Ovary (tissue), 9 donors: Measurements from ENCODE around the gene FGD4. TPM values are rescaled to one million over a fixed set of nuclear protein-coding genes. Genes with fewer than 3 reads are reported as not detected.

Experiments used
- DNase-seq, 5 donors: peaks; one replicate each; pipeline ENCODE4 v3.0.0-alpha.2; 2019 to 2020
- H3K27ac ChIP-seq, 2 donors: fragments of 200-600 bp; one replicate each; pipeline versions ENCODE4 v1.5.1 to v1.8.0; 2019 to 2022
- H3K27me3 ChIP-seq: fragments of 200-600 bp; one replicate; pipeline ENCODE4 v1.8.0; 2022
- H3K36me3 ChIP-seq: fragments of 200-600 bp; sonication (generic); one replicate; pipeline ENCODE4 v1.5.1; 2019
- H3K4me1 ChIP-seq: one replicate; pipeline ENCODE4 v1.8.1; 2013; ENCODE audit warnings: mild to moderate bottlenecking, moderate library complexity; ENCODE audit not compliant: insufficient read depth
- H3K4me3 ChIP-seq: fragments of 200-600 bp; sonication (generic); one replicate; pipeline ENCODE4 v1.5.1; 2017
- H3K9me3 ChIP-seq, 2 donors: fragments of 200-600 bp in 1 of 2; sonication (generic) in 1 of 2; one replicate each; pipeline versions ENCODE4 v1.5.1 to v1.8.1; 2013 to 2019; ENCODE audit warnings: mild to moderate bottlenecking in 1 of 2, moderate library complexity in 1 of 2
- CTCF ChIP-seq, 3 donors: fragments of 450-650 bp in 2 of 3; fragments of 200-600 bp in 1 of 3; IDR thresholded peaks; one replicate each; pipeline versions ENCODE4 v1.5.1 to v1.8.0; 2016 to 2022; ENCODE audit warnings: antibody characterized with exemption in 3 of 3, mild to moderate bottlenecking in 1 of 3
- EP300 ChIP-seq: sonication (generic); formaldehyde crosslinking; IDR thresholded peaks from one replicate; pipeline ENCODE4 v1.6.1; 2017; ENCODE audit warnings: antibody characterized with exemption
- POLR2A ChIP-seq: fragments of 450-650 bp; IDR thresholded peaks from one replicate; pipeline ENCODE4 v1.6.1; 2017; ENCODE audit warnings: antibody characterized with exemption, mild to moderate bottlenecking, moderate library complexity
- WGBS, 3 donors: extraction: QIAGEN DNeasy Blood & Tissue Kit in 1 of 3; methylation state at CpG; one replicate each; pipeline versions ENCODE4 v1.1.5 to v1.1.7; 2013 to 2017; 5-methylcytosine and 5-hydroxymethylcytosine counted together
- intact Hi-C, 4 donors: fragments of 100-400 bp; cut with DNase I; formaldehyde crosslinking; loops; one replicate each; pipeline versions ENCODE4 v1.11.0 to v1.15.1; 2022 to 2023
- polyA plus RNA-seq, 2 donors: library from polyadenylated mRNA; stranded (reverse); fragments of 200-250 nt in 1 of 2; fragments of 350-450 nt in 1 of 2; fragmentation: Illumina TruSeq in 1 of 2; extraction: RNeasy Lipid Tissue Mini Kit (QIAGEN cat#74804) in 1 of 2; gene quantifications; one replicate each; pipeline ENCODE4 v1.2.3, GENCODE V29; 2013 to 2014
- total RNA-seq, 7 donors: library from RNA; depleted of rRNA in 2 of 7; stranded (reverse); fragments of >200 nt in 2 of 7; fragmentation: NEBNext Ultra II Directional in 3 of 7; extraction: Animal tissue kit (Norgen Biotek cat#: 25700) in 3 of 7; gene quantifications; one replicate each; pipeline versions ENCODE4 v1.1.0 to v1.2.4, GENCODE V29; 2016 to 2023
- donor health status: DM: no; HTN: no; CAD: no; lungs with moderate emphysema.
- donor health status: DM: no; HTN: no; CAD: no.
- donor health status: Bipolar disorder and iron deficiency.
- donor health status: DM: yes; HTN: yes; CAD: no.
- donor health status: DM: no; HTN: no; CAD: no.
- donor health status: DM: yes; HTN: yes; CAD: no.

FGD4 gene
- total and polyA plus RNA-seq, 9 donors = 14.6 to 85.0 (median 51.6) TPM

- Histone ChIP-seq H3K27ac (no peak overlapping the region), H3K27me3 (no peaks in the 10 kb centered on the region), H3K36me3 (no peaks in the 10 kb centered on the region), H3K9me3 (no peaks in the 10 kb centered on the region), H3K4me3 (no peak overlapping the region), H3K4me1 (no peaks in the 10 kb centered on the region)
- intact Hi-C loops = no loop called here
- TF ChIP-seq EP300 (no peak), CTCF (IDR thresholded peaks at IDR 0.05) (no peak), POLR2A (no peak)
- DNase-seq = no peak
- 96 to 98% (median 97%) methylated on average over 3 of the region's 3 CpGs for WGBS, 3 donors
Observed at GRCh38 chr12:32407795-32408194, 8.4 kb downstream of the FGD4 start.

- Histone ChIP-seq H3K4me3 (no peak overlapping the region), H3K27ac (no peak overlapping the region), H3K36me3 (no peaks in the 10 kb centered on the region), H3K9me3 (no peaks in the 10 kb centered on the region), H3K27me3 (no peaks in the 10 kb centered on the region), H3K4me1 (no peaks in the 10 kb centered on the region)
- DNase-seq = no peak
- WGBS, 3 donors = 46 to 53% (median 49%) methylated on average over 3 of the region's 3 CpGs
- intact Hi-C loops = no loop called here
- TF ChIP-seq EP300 (no peak), CTCF (IDR thresholded peaks at IDR 0.05) (no peak), POLR2A (no peak)
Observed at GRCh38 chr12:32413412-32413811, 14.1 kb downstream of the FGD4 start.

GRCh38 chr12:32418221-32418620 lies 18.9 kb downstream of the FGD4 start:
- no peak for DNase-seq
- Histone ChIP-seq H3K9me3 (no peaks in the 10 kb centered on the region), H3K36me3 (no peaks in the 10 kb centered on the region), H3K27me3 (no peaks in the 10 kb centered on the region), H3K27ac (no peak overlapping the region), H3K4me3 (no peak overlapping the region), H3K4me1 (peaks cover 6% of the 10 kb centered on the region)
- WGBS, 3 donors = 96 to 99% (median 98%) methylated on average over 5 of the region's 5 CpGs
- TF ChIP-seq CTCF (IDR thresholded peaks at IDR 0.05) (no peak), EP300 (no peak), POLR2A (no peak)
- intact Hi-C loops = no loop called here

GRCh38 chr12:32418903-32419519 lies 19.7 kb downstream of the FGD4 start:
- Histone ChIP-seq H3K4me1 (peaks cover 6% of the 10 kb centered on the region), H3K36me3 (no peaks in the 10 kb centered on the region), H3K4me3 (no peak overlapping the region), H3K27me3 (no peaks in the 10 kb centered on the region), H3K9me3 (no peaks in the 10 kb centered on the region), H3K27ac (no peak overlapping the region)
- no peak for DNase-seq
- TF ChIP-seq EP300 = no peak
- TF ChIP-seq CTCF (IDR thresholded peaks at IDR 0.05) = no peak
- no peak for TF ChIP-seq POLR2A
- intact Hi-C loops = no loop called here
- 65 to 85% (median 69%) methylated on average over 5 of the region's 5 CpGs for WGBS, 3 donors
